ENCODE data around the gene STPG3. TPM values are rescaled to one million over a fixed set of nuclear protein-coding genes. Genes with fewer than 3 reads are reported as not detected.

The STPG3 gene
- total and polyA plus RNA-seq, 2 of the 8 experiments (the other 6 are each of a cell fraction or from before 2014, with no cell fraction given): not detected

DNA sequence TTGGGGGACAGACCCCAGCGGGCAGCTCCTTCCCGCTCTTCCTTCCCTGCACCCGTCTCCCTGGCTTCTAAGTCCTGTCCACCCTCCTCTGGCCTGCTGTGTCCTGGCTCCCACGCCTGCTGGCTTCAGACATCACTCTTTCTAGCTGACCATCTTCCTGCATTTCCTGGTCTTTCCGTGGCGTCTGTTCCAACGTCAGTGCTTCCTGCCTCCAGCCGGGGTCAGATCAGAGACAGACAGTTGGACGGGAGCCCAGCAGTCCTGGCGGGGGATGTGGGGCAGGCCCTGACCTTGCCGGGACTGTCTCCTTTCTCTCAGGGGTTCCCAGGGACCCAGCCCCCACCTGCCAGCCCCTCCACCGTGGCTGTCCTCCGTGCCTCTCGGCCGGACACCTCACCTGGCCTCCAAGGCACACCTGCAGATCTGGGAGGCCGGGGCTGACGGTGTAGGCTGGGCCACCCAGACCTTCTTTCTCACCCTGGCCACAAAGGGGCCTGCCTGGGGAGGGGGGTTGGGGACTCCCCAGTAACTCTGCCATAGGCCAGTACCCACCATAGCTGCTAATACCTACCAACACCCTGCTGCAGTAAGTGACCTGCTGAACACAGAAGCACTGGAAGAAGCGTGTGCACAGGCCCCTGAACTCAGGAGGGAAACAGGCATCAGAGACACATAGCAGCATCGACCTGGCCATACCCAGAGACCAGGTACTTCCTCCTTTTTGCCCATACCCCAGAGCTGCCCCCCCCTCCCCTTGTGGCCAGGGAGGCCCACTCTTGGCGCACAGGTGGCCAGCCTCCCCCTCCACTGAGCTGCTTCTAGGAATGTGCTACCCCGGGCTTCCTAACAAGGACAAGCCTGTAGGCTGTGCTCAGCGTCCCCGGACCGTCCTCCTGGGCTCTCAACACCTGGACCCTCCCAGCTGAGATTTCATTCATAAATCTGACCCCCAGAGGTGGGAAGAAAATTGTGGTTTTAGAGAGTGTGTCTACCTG, 45.9 kb downstream of the STPG3 start:
- peak overlapping the region; percentile 82 for H3K4ac ChIP-seq (replicated peaks; ENCODE audit: insufficient read length, low read depth, low read length)
- H3K79me1 ChIP-seq (ENCODE audit: low read depth, low read length): peaks cover 3% of the 10 kb centered on the region
- peak overlapping the region; percentile 92 for H4K91ac ChIP-seq (replicated peaks; ENCODE audit: insufficient read length, low read length)
- CTCF ChIA-PET (ENCODE audit: partially characterized antibody): interaction anchor here (0.7 to 2.6 kb wide), 7 partner anchors 9 to 166 kb away, joined by 3 to 9 read pairs (median 5); no protein-coding TSS in a partner anchor
- peak overlapping the region; percentile 60; the same call in 1 of the 2 replicates for H2BK5ac ChIP-seq (ENCODE audit: low read depth, low read length)
- H4K5ac ChIP-seq (ENCODE audit: insufficient read length, low read depth, low read length): no peak overlapping the region
- H3K9me3 ChIP-seq (ENCODE audit: insufficient read depth in 2 of 2, low read depth in 1 of 2, low read length in 1 of 2): peaks cover 0 to 4% of the 10 kb centered on the region in 2 experiments; a peak in 2 of 4 replicates
- H2BK12ac ChIP-seq (ENCODE audit: low read depth, low read length): peak overlapping the region; percentile 27; the same call in 1 of the 2 replicates
- peaks cover 0 to 3% of the 10 kb centered on the region in 2 experiments; a peak in 1 of 4 replicates for H3K79me2 ChIP-seq (ENCODE audit: control insufficient read depth in 1 of 2, insufficient read depth in 2 of 2, low read length in 2 of 2)
- peak overlapping the region; percentile 53 for H3K18ac ChIP-seq (ENCODE audit: extremely low read depth, low read length)
- peak overlapping the region; percentile 75; the same call in 1 of the 2 replicates for H2AK5ac ChIP-seq (ENCODE audit: low read depth, low read length)
- H3K4me3 ChIP-seq (ENCODE audit: extremely low read depth in 1 of 4, insufficient read depth in 2 of 4, low read depth in 3 of 4, low read length in 4 of 4): peak overlapping the region in 3 of 4 experiments; percentile 29 to 60 (median 30); a peak in 5 of 8 replicates
- no peak overlapping the region for H2AFZ ChIP-seq (ENCODE audit: low read length)
- H3K36me3 ChIP-seq (ENCODE audit: control insufficient read depth in 2 of 4, insufficient read depth in 4 of 4, low read length in 3 of 4): no peaks in the 10 kb centered on the region
- DNase-seq (ENCODE audit: low read depth in 1 of 2, low spot score in 2 of 2) (peak in 1 of 2 experiments; percentile 54), FAIRE-seq (no peak)
- H2BK20ac ChIP-seq (ENCODE audit: low read length): peak overlapping the region; percentile 90; the same call in 1 of the 2 replicates
- no peak overlapping the region; the same call in 1 of the 2 replicates for H2BK15ac ChIP-seq (ENCODE audit: low read length)
- H3K56ac ChIP-seq (replicated peaks; ENCODE audit: insufficient read length, low read depth, low read length): no peak overlapping the region
- POLR2A ChIA-PET (ENCODE audit: partially characterized antibody): interaction anchor here (0.6 to 10.0 kb wide), 7 partner anchors 10 to 57 kb away, joined by 3 to 129 read pairs (median 4); partner anchors contain the start of gene TUBB4B
- peaks cover 9% of the 10 kb centered on the region for H3K23me2 ChIP-seq (ENCODE audit: low read depth, low read length)
- peaks cover 3 to 11% of the 10 kb centered on the region in 2 experiments for H4K20me1 ChIP-seq (replicated peaks in 1 of 2; ENCODE audit: control insufficient read depth in 1 of 2, insufficient read depth in 2 of 2, low read length in 2 of 2)
- WGBS, 2 experiments (ENCODE audit: extremely low coverage in 1 of 2, insufficient coverage in 1 of 2, insufficient read length in 1 of 2, insufficient replicate concordance in 2 of 2, low coverage in 1 of 2, low lambda C conversion rate in 2 of 2, missing lambda C conversion rate in 1 of 2): 61% methylated on average over 23 of the region's 24 CpGs; no CpG with 5 or more reads in 1 of the 2 experiments
- no peak for TF ChIP-seq NANOG (IDR thresholded peaks at IDR 0.05; ENCODE audit: insufficient read depth, low read depth, low read length, poor library complexity, severe bottlenecking)
- TF ChIP-seq POLR2AphosphoS5 (IDR thresholded peaks at IDR 0.05; ENCODE audit: low read depth, low read length): no peak; the same call in 1 of the 2 replicates
- peak; percentile 16 for TF ChIP-seq TAF7 (optimal IDR thresholded peaks at IDR 0.05; ENCODE audit: borderline replicate concordance, low read depth, low read length)
- TF ChIP-seq, protein P1, sequence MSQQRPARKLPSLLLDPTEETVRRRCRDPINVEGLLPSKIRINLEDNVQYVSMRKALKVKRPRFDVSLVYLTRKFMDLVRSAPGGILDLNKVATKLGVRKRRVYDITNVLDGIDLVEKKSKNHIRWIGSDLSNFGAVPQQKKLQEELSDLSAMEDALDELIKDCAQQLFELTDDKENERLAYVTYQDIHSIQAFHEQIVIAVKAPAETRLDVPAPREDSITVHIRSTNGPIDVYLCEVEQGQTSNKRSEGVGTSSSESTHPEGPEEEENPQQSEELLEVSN (IDR thresholded peaks at IDR 0.05): peak; percentile 17; the same call in 1 of the 2 replicates
- TF ChIP-seq SIN3A (conservative IDR thresholded peaks at IDR 0.05 in 1 of 2, IDR thresholded peaks at IDR 0.05 in 1 of 2; ENCODE audit: low read depth in 1 of 2, low read length in 2 of 2): no peak
- TF ChIP-seq RFX5 (IDR thresholded peaks at IDR 0.05; ENCODE audit: borderline replicate concordance, low read depth, low read length): no peak
- no peak for TF ChIP-seq CTBP2 (IDR thresholded peaks at IDR 0.05; ENCODE audit: borderline replicate concordance, insufficient read depth, insufficient read length, low read length)
- TF ChIP-seq POLR2A (IDR thresholded peaks at IDR 0.05; ENCODE audit: control extremely low read depth in 1 of 2, low read depth in 2 of 2, low read length in 2 of 2): peak in 1 of 2 experiments; percentile 28; a peak in 1 of 3 replicates
- H2BK120ac ChIP-seq (replicated peaks; ENCODE audit: low read depth, low read length): peak overlapping the region; percentile 2
- peaks cover 3 to 28% (median 24%) of the 10 kb centered on the region in 4 experiments for H3K4me1 ChIP-seq (replicated peaks in 1 of 4; ENCODE audit: control insufficient read depth in 3 of 4, insufficient read depth in 4 of 4, low read length in 3 of 4)
- peak overlapping the region; percentile 78; the same call in 1 of the 2 replicates for H4K8ac ChIP-seq (ENCODE audit: extremely low read depth, insufficient read depth, low read length)
- peaks cover 0 to 24% (median 12%) of the 10 kb centered on the region in 4 experiments; a peak in 5 of 7 replicates for H3K27me3 ChIP-seq (replicated peaks in 1 of 4; ENCODE audit: control insufficient read depth in 3 of 4, extremely low read depth in 1 of 4, insufficient read depth in 3 of 4, low read length in 3 of 4)
- peak overlapping the region; percentile 64 to 69 for H3K4me2 ChIP-seq (ENCODE audit: insufficient read depth in 1 of 2, low read depth in 2 of 2, low read length in 2 of 2)
- no peak overlapping the region for H3K9ac ChIP-seq (replicated peaks in 1 of 4; ENCODE audit: extremely low read depth in 1 of 4, low read depth in 3 of 4, low read length in 3 of 4)
- no peak overlapping the region for H3K27ac ChIP-seq (ENCODE audit: low read depth, low read length)
- H3K23ac ChIP-seq (ENCODE audit: insufficient read length): no peak overlapping the region
- no peak overlapping the region for H3K14ac ChIP-seq (ENCODE audit: insufficient read length)

Data from H1 (cell line).